ENCODE data around the gene TTPAL. TPM values are rescaled to one million over a fixed set of nuclear protein-coding genes. Genes with fewer than 3 reads are reported as not detected.

TTPAL gene
- total RNA-seq, 1 experiment from 2014 or later = 5.8 TPM

- Histone ChIP-seq H3K9me3 (no peaks in the 10 kb centered on the region), H3K4me3 (no peak overlapping the region), H3K27me3 (no peaks in the 10 kb centered on the region), H3K36me3 (no peaks in the 10 kb centered on the region; the same call in 1 of the 2 replicates)
- no peak for DNase-seq
Observed at GRCh38 chr20:44536175-44536574, 60.5 kb downstream of the TTPAL start.

- no peaks in the 10 kb centered on the region; the same call in 1 of the 2 replicates for H3K36me3 ChIP-seq
- H3K27me3 ChIP-seq = no peaks in the 10 kb centered on the region
- DNase-seq = no peak
- no peak overlapping the region for H3K4me3 ChIP-seq
- H3K9me3 ChIP-seq = no peaks in the 10 kb centered on the region
Observed at GRCh38 chr20:44537993-44538392, 62.3 kb downstream of the TTPAL start.

- DNase-seq = peak; percentile 66
- no peaks in the 10 kb centered on the region; the same call in 1 of the 2 replicates for H3K36me3 ChIP-seq
- H3K4me3 ChIP-seq = no peak overlapping the region
- no peaks in the 10 kb centered on the region for H3K27me3 ChIP-seq
- H3K9me3 ChIP-seq = no peaks in the 10 kb centered on the region
Observed at GRCh38 chr20:44540834-44541233, 65.2 kb downstream of the TTPAL start.

- Histone ChIP-seq H3K9me3 (no peaks in the 10 kb centered on the region), H3K27me3 (no peaks in the 10 kb centered on the region), H3K36me3 (no peaks in the 10 kb centered on the region; the same call in 1 of the 2 replicates), H3K4me3 (no peak overlapping the region)
- DNase-seq = no peak
Observed at GRCh38 chr20:44541992-44542391, 66.3 kb downstream of the TTPAL start.

GRCh38 chr20:44542890-44543289, 67.2 kb downstream of the TTPAL start:
- no peak overlapping the region for H3K4me3 ChIP-seq
- no peaks in the 10 kb centered on the region for H3K9me3 ChIP-seq
- H3K36me3 ChIP-seq = no peaks in the 10 kb centered on the region; the same call in 1 of the 2 replicates
- DNase-seq = no peak
- no peaks in the 10 kb centered on the region for H3K27me3 ChIP-seq

GRCh38 chr20:44543358-44543757, 67.7 kb downstream of the TTPAL start:
- H3K9me3 ChIP-seq = no peaks in the 10 kb centered on the region
- DNase-seq = no peak
- no peaks in the 10 kb centered on the region; the same call in 1 of the 2 replicates for H3K36me3 ChIP-seq
- H3K4me3 ChIP-seq = no peak overlapping the region
- no peaks in the 10 kb centered on the region for H3K27me3 ChIP-seq

Other genes with a start within 250 kb of the TTPAL start
- not detected in 2 replicates for gene GDAP1L1, start 228.6 kb upstream of the TTPAL start, total RNA-seq (2014; rRNA removed; shearing (Covaris generic); ENCODE audit: low replicate concordance)
- gene FITM2, start 164.7 kb upstream of the TTPAL start, total RNA-seq (2014; rRNA removed; shearing (Covaris generic); ENCODE audit: low replicate concordance) = 4.8 and 7.6 TPM in 2 replicates
- not detected in 2 replicates for gene R3HDML, start 138.8 kb upstream of the TTPAL start, total RNA-seq (2014; rRNA removed; shearing (Covaris generic); ENCODE audit: low replicate concordance)
- gene HNF4A, start 120.2 kb upstream of the TTPAL start, total RNA-seq (2014; rRNA removed; shearing (Covaris generic); ENCODE audit: low replicate concordance) = not detected in 2 replicates
- 54.8 and 78.9 TPM in 2 replicates for gene SERINC3, start 46.2 kb downstream of the TTPAL start, total RNA-seq (2014; rRNA removed; shearing (Covaris generic); ENCODE audit: low replicate concordance)
- 73.0 and 79.2 TPM in 2 replicates for gene PKIG, start 106.7 kb downstream of the TTPAL start, total RNA-seq (2014; rRNA removed; shearing (Covaris generic); ENCODE audit: low replicate concordance)
- gene ADA, start 175.8 kb downstream of the TTPAL start, total RNA-seq (2014; rRNA removed; shearing (Covaris generic); ENCODE audit: low replicate concordance) = 28.4 and 41.4 TPM in 2 replicates
- 0.07 TPM in 1 of 2 replicates, not detected in the other for gene CCN5, start 239.5 kb downstream of the TTPAL start, total RNA-seq (2014; rRNA removed; shearing (Covaris generic); ENCODE audit: low replicate concordance)

All from MG63 (cell line).